GM18526 (cell line): Measurements from ENCODE around the gene MLXIP.

Experiments
- POLR2A ChIP-seq: IDR thresholded peaks from 3 replicates; pipeline ENCODE4 v1.6.1; 2011; ENCODE audit not compliant: insufficient read length; ENCODE audit errors: extremely low read depth

The MLXIP gene

DNA sequence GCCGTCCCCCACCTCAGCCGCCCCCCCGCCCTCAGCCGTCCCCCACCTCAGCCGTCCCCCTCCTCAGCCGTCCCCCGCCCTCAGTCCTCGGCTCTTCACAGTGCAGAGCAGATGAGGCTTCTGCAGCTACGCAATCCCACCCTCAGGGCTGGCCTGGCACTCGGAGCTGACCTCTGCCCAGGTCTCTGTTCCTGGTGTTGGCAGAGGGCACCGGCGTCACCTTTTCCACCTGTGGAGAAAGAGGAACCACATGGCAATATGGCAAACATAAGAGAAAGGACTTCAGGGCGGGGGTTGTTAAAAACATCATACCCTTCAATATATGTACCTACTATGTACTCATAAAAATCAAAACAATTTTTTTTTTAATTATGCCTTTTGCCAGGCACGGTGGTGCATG, 45.8 kb downstream of the MLXIP start:
- TF ChIP-seq POLR2A: no peak

DNA sequence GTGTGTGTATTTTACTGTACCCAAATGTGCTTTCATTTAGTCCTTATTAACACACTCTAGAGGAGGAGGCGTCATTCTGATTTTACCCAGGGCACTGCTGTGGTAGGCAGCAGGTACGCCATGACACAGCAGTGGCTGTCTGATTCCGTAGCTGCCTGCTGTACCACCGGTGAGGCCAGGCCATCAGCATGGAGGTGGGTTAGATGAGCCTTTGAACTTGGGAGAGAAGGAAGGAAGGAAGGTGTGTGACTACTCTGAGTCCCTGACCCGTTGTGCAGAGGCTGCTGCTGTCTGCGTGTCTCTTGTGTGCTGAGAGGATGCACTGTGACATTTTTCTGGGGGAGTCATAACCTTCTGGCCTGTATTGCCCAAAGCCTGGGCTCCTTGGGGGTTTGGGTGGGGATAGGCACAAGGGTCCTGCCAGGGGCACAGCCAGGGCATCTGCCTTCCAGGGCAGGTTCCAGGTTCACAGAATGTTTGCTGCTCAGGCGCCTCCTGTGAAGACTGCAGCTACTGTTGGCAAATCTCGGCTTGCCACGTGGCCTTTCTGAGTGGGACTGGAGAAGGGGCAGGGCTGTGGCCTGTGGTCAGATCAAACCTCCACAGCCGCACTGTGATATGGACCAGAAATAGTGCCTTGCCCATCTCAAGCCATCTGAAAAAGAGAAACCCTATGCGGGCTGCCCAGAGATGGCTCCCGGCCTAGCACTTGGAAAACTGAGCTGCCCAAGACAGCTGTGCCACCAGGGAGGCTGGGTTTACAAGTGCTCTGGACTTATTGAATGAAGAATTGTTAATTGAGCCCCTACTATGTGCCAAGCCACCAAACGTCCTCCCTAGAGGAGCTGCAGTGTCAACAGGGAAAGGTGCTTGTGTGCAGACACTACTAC, 47.1 kb downstream of the MLXIP start:
- no peak for TF ChIP-seq POLR2A

DNA sequence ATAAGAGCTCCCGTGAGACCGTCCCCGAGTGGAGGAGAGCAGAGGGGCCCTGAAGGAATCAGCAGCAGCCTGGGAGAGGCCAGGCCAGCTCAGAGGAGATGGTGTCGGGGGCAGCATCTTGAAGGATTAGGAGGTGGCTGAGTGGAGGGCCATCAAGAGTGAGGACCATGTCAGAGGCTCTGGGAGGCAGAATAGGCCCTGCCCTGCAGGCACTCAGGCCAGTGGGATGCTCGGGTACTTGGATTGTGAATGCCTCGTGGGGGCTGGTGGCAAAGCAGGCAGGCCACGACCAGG, 47.7 kb downstream of the MLXIP start:
- TF ChIP-seq POLR2A: no peak

DNA sequence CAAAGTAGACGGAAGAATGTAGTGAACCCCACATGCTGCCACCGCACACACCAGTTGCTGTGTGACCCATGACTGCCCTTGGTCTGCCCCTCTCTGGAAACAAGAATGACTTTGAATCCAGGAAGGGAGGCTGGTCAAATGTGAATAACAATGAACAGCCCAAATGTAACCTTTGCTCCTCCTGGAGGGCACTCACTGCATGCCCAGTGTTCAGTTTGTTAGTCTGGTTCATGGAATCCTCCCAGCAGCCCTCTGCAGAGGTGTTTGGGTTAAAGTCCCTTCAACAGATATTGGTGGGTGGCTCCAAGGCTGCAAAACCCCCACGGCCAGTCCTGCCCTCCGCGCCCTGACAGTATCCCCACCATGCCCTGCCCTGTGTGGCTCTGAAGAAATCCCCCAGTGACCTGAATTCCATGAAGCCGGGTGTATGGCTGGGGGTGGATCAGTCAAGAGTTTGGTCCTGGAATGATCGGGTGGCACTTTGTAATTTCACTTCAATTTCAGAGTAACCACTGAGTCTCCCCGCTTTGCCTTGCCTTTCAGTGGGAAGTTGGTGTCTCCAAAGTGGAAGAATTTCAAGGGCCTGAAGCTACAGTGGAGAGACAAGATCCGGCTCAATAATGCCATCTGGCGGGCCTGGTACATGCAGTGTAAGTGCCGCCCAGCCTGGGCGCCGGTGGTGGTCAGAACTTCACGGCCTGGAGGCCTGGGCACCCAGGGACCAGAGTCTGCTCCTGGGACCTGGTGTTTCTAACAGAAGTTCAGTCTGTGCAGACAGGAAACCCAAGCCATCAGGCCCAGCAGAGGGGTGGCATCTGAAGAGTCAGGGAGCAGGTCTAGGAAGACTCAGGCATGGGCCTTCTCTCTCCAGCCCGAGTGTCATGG, 48.4 kb downstream of the MLXIP start:
- TF ChIP-seq POLR2A: no peak

DNA sequence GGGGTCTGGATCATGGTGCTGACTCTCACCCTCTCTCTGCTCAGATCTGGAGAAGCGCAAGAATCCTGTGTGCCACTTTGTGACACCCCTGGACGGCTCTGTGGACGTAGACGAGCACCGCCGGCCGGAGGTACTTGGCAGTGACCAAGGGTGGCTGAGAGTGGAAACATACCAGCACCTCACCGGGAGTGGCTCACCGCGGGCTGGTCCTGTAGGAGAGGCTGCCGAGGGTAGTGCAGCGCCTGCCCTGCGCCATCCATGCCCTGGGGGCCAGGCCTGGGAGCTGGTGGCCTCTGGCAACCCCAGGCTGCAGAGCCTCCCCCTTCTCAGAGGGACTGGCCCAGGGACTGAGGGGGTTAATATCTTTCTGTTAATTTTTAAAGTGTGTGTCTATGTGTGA, 49.3 kb downstream of the MLXIP start:
- no peak for TF ChIP-seq POLR2A

DNA sequence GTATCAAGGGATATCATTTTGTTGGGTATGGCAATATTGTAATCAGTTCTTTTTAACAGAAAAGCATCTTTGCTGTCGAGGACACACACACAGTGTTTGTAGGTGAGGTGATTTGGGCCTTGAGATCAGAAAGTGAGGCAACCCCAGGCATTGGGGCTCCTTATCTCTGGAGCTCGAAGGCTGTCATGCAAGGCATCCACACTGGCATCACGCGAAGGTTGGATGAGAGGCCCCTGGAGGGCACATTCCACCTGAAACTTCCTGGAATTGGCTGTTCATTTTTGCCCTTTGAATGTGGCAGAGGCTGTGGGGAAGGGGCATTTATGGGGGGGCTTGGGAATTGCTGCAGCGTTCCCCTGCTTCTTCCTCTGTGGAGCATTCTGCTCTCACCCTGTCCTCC, 49.9 kb downstream of the MLXIP start:
- TF ChIP-seq POLR2A: no peak

DNA sequence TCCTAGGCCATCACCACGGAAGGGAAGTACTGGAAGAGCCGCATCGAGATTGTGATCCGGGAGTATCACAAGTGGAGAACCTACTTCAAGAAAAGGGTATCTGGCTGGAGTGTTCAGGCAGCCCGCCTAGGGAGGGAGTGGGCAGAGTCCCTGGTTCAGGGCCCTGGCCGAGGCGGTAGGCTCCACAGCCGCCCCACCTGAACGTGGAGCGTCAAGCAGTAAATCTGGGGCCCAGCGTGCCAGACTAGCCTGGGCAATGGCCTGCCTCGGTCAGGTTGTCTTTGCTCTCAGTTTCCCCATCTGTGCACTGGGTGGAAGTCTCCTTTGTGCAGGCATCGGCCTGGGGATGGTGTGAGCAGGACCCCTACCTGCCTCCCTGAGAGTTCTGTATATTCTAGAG, 50.6 kb downstream of the MLXIP start:
- TF ChIP-seq POLR2A: no peak

DNA sequence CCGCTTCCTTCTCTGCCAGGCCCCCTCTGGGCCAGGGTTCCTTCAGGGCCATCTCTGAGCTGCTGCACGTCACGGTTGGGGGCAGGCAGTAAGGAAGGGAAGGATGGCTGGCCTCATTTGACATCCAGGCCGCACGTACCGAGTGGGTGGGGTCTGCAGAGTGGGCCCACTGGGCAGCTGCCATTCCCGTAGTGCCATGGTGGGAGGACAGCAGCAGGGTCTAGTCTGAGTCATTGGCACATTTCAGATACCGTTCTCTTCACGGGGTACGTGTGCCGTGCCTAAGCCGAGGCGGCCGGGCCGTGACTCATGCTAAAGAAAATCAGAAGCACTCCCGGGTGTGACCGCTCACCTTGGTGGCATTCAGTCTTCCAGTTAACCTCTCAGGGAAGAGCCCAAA, 51.6 kb downstream of the MLXIP start:
- no peak for TF ChIP-seq POLR2A

DNA sequence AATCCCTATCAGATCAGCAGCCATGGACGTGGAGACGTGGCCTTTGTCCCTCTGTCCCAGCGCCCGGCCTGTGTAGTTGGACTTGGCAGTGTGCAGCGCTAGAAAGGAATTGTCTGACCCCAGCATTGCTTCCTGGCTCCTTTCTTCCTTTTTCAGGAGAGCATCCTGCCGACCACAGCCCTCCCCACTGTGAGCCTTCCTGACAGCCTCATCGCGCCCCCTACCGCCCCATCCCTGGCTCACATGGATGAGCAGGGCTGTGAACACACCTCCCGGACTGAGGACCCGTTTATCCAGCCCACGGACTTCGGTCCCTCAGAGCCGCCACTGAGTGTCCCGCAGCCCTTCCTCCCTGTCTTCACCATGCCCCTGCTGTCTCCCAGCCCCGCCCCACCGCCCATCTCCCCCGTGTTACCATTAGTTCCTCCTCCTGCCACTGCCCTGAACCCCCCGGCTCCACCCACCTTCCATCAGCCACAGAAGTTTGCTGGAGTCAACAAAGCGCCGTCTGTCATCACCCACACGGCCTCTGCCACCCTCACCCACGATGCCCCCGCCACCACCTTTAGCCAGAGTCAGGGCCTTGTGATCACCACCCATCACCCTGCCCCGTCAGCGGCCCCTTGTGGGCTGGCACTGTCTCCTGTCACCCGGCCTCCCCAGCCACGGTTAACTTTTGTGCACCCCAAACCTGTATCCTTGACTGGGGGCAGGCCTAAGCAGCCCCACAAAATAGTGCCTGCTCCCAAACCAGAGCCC, 54.8 kb downstream of the MLXIP start:
- TF ChIP-seq POLR2A: no peak

DNA sequence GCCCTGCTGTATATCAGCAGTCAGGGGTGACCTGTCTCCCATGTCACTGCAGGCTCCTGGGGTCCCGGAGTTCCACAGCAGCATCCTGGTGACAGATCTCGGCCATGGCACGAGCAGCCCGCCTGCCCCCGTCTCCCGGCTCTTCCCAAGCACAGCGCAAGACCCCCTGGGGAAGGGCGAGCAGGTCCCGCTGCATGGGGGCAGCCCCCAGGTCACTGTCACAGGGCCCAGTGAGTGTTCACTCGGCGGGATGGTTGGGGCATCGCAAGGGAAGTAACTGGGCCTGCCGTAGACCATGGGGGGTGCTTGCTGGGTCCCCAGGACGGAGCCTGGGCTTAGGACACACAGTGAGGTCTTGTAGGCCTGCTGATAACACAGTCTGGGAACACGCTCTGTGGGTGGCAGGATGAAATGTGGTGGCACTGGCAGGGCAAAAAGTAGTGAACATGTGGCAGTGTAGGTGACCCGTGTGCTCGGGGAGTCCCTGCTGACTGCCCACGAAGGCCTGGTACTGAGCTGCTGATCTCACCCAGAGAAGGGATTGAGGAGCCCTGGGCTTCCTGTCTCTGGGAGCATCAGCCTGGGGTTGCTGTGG, 57.0 kb downstream of the MLXIP start:
- no peak for TF ChIP-seq POLR2A

DNA sequence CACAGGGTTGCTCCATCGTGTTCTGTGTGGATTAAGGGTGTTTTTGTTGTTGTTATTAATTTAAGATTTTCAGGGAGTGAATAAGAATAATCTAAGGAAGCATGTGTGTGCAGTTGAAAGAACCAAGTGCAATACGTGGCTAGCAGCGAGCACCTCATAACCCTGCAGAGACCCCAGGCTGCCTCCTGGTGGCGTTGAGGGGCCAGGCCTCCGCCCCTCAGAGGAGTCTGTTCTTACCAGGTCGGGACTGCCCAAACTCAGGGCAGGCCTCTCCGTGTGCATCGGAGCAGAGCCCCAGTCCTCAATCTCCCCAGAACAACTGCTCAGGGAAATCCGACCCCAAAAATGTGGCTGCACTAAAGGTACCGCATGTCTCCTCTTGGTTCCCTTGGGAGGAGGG, 58.7 kb downstream of the MLXIP start:
- TF ChIP-seq POLR2A: no peak

DNA sequence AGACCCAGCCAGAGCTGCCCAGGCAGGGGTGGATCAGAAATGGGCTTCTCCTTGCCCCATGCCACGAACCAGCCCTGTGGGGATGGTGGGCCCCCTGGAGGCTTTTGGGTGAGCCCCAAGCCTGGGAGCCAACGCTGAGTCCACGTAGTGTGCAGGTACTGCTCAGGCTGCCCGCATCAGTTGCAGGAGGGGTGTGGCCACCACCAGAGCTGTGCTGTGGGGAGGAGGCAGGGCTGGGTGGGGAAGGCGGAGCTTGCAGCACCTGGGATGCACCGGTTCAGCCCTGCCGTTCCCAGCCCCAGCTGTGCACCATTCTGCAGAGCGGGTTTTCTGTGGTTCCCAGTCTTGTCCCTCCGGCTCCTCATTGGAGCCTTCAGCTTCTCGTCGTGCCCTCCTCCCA, 59.1 kb downstream of the MLXIP start:
- TF ChIP-seq POLR2A: no peak

DNA sequence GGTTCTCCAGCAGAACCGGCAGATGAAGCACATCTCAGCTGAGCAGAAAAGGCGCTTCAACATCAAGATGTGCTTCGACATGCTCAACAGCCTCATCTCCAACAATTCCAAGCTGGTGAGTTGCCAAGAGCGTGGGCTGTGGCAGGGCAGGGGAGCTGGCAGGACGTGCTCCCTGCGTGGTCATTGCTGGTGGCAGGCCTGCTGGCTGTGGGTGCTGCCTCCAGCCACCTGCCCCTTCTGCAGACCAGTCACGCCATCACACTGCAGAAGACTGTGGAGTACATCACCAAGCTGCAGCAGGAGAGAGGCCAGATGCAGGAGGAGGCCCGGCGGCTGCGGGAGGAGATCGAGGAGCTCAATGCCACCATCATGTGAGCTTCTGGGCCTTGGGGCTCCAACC, 59.6 kb downstream of the MLXIP start:
- TF ChIP-seq POLR2A: no peak

DNA sequence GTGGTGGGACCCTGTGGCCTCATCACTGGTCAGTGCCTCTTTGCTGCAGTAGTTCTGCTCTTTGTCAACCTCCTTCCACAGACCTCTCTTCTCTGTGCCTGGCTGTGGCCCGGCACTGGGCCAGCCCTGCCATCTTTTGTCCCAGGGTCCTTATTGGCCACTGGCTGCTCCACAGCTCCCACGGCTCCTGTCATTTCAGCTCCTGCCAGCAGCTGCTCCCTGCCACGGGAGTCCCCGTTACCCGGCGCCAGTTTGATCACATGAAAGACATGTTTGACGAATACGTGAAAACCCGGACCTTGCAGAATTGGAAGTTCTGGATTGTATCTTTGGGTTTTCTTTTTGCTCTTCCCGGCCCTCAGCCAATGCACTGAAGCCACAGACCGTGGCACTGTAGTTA, 60.1 kb downstream of the MLXIP start:
- no peak for TF ChIP-seq POLR2A

DNA sequence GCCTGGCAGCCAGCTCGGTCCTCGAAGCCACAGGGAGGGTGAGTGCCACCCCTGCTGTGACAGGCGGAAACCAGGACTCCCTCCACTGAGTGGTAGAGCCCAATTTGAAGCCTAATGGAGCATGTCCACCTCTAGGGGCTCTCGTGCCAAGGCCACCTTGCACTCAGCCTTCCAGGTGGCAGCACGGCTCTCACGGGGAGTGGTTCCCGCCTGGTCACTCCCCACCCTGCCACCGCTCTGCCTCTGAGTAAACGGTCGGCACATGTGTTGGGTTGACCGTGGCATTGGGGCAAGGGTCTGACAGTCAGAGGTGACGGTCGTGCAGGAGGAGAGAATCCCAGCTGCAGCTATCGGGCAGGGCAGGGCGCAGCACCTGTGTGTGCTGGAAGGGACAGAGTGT, 60.7 kb downstream of the MLXIP start:
- TF ChIP-seq POLR2A: no peak

DNA sequence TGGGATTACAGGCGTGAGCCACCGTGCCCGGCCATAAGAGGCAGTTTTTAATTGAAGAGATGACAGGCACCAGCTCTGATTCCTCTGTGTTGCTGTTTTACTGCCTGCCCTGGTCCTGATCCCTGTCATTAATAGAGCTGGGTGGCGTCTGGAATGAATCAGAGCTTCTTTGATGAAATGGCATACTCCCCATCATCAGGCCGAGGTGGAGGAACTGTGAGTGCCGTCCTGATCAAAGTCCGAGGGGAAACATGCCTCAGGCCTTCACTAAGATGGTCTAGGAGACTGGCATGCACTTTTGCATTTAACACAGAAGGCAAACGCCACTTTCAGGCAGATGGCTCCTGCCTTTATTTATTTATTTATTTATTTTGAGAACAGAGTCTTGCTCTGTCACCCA, 61.4 kb downstream of the MLXIP start:
- no peak for TF ChIP-seq POLR2A
